HepG2 (cell line): Measurements from ENCODE around the gene SLC25A11. TPM values are rescaled to one million over a fixed set of nuclear protein-coding genes. Genes with fewer than 3 reads are reported as not detected.
A peak's percentile ranks its signal among the peaks of the same experiment; 100 is the strongest.

ENCODE experiments used
- ATF7-NPFF ChIP-seq: sonication (generic); formaldehyde crosslinking; IDR thresholded peaks from 2 replicates; pipeline ENCODE4 v1.8.1; 2023; ENCODE audit warnings: mild to moderate bottlenecking, low read depth, missing genetic modification reagents, moderate library complexity
- CC2D1A ChIP-seq: sonication (generic); formaldehyde crosslinking; IDR thresholded peaks from 2 replicates; pipeline ENCODE4 v1.8.1; 2023; ENCODE audit warnings: mild to moderate bottlenecking, missing genetic modification reagents
- HNF4G ChIP-seq, 2 experiments: sonication (generic) in 1 of 2; formaldehyde crosslinking in 1 of 2; IDR thresholded peaks; 2 replicates each; pipeline versions ENCODE4 v1.4.0 to v1.6.1; 2011 to 2020; ENCODE audit warnings: borderline replicate concordance in 2 of 2, low read depth in 2 of 2, mild to moderate bottlenecking in 2 of 2, low read length in 1 of 2, missing genetic modification reagents in 1 of 2, moderate library complexity in 1 of 2
- JUNB ChIP-seq: sonication (generic); formaldehyde crosslinking; IDR thresholded peaks from 2 replicates; pipeline ENCODE4 v1.8.0; 2022; ENCODE audit warnings: missing genetic modification reagents, mild to moderate bottlenecking, borderline replicate concordance
- KLF11 ChIP-seq: IDR thresholded peaks from 2 replicates; pipeline ENCODE4 v1.6.1; 2016; ENCODE audit warnings: missing compliant biosample characterization
- STAG1 ChIP-seq: sonication (generic); formaldehyde crosslinking; IDR thresholded peaks from 2 replicates; pipeline ENCODE4 v1.4.0; 2020; ENCODE audit warnings: missing genetic modification reagents
- TARDBP ChIP-seq: sonication (generic); formaldehyde crosslinking; IDR thresholded peaks from 2 replicates; pipeline ENCODE4 v1.8.0; 2022; ENCODE audit warnings: mild to moderate bottlenecking, missing genetic modification reagents
- TBP ChIP-seq: sonication (generic); formaldehyde crosslinking; IDR thresholded peaks from 2 replicates; pipeline ENCODE4 v1.5.0; 2020; ENCODE audit warnings: missing genetic modification reagents
- ZNF543 ChIP-seq: sonication (generic); formaldehyde crosslinking; IDR thresholded peaks from 2 replicates; pipeline ENCODE4 v1.4.0; 2020; ENCODE audit warnings: mild to moderate bottlenecking, missing genetic modification reagents
- polyA plus RNA-seq, 8 experiments: library from polyadenylated mRNA; depleted of rRNA in 3 of 8; stranded (reverse) in 7 of 8; unstranded in 1 of 8; fragments of >200 nt; fragmentation: Illumina TruSeq in 4 of 8; extraction: Trizol in 4 of 8; gene quantifications; 2 replicates each; pipeline versions ENCODE4 v1.2.1 to v1.2.3, GENCODE V29; 2011 to 2016; ENCODE audit warnings: low read depth in 4 of 8, missing spikeins in 1 of 8, mixed read lengths in 1 of 8; ENCODE audit not compliant: insufficient read depth in 1 of 8
- total RNA-seq, 5 experiments: library from RNA; depleted of rRNA; stranded (reverse); fragments of >200 nt; fragmentation: Illumina TruSeq; extraction: Trizol; gene quantifications; 2 replicates each; pipeline ENCODE4 v1.2.3, GENCODE V29; 2016; ENCODE audit warnings: low read depth in 1 of 5
- TF ChIP-seq, protein P1 (sequence below): sonication (generic); formaldehyde crosslinking; IDR thresholded peaks from 2 replicates; pipeline ENCODE4 v1.5.0; 2020; ENCODE audit warnings: missing genetic modification reagents, mild to moderate bottlenecking, borderline replicate concordance
- TF ChIP-seq, protein P2 (sequence below): sonication (generic); formaldehyde crosslinking; IDR thresholded peaks from 2 replicates; pipeline ENCODE4 v1.4.0; 2020; ENCODE audit warnings: missing genetic modification reagents
- TF ChIP-seq, protein P3 (sequence below): sonication (generic); formaldehyde crosslinking; IDR thresholded peaks from 2 replicates; pipeline ENCODE4 v1.4.0; 2020; ENCODE audit warnings: missing genetic modification reagents
- TF ChIP-seq, protein P4 (sequence below): sonication (generic); formaldehyde crosslinking; IDR thresholded peaks from 2 replicates; pipeline ENCODE4 v1.4.0; 2020; ENCODE audit warnings: mild to moderate bottlenecking, low read depth, missing genetic modification reagents
- TF ChIP-seq, protein P5 (sequence below): IDR thresholded peaks from 2 replicates; pipeline ENCODE4 v1.6.1; 2016; ENCODE audit warnings: low read depth, control low read depth
- TF ChIP-seq, protein P6 (sequence below): sonication (generic); formaldehyde crosslinking; IDR thresholded peaks from 2 replicates; pipeline ENCODE4 v1.4.0; 2020; ENCODE audit warnings: missing genetic modification reagents
- TF ChIP-seq, protein P7 (sequence below): sonication (generic); formaldehyde crosslinking; IDR thresholded peaks from 2 replicates; pipeline ENCODE4 v1.4.0; 2020; ENCODE audit warnings: mild to moderate bottlenecking, missing genetic modification reagents

Gene SLC25A11
- total and polyA plus RNA-seq, 2 of the 13 experiments (the other 11 are each of a cell fraction or from before 2014, with no cell fraction given): 35.4 to 47.2 TPM

DNA sequence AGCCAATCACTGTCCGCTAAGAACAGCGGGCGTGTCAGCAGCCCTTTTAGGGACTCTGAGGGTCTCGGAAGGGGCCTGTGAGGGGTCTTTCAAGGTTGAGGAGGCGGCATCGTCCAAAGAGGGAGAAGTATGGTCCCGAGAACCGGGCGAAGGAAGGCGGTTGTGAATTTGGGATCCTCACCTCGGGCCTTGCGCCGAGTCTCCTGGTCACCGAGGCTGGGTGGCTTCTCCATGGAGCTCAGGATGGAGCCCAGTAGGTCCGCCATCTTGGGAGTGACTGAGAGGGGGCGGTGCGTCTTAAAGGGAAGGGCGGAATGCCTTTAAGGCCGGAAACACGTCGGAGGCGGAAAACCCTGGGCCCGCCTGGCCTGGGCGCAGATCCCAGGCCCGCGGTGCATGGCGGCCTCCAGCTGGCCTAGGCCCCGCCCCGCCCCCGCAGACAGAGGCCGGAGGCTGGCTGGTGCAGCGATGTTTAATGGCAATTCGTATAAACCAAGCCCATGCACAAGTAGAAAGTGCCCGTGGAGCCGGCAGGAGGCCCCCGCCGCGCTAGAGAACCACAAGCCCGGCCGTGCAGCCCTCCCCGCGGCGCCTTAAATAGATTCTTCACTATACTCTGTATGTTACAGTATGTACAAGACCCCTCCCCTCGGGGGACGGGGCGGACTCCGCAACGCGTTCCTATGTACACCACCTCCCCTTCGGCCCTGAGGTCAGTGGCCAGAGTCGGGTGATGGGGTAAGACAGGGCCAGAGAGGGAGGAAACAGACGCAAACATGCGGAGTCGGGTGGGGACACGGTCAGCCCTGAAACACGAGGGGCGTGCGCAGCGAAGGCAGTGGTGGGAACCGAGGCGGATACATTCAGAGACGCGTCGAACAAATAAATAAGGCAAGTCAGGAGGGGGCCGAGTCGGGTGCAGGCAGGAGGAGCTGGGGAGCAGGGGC lies 28.0 kb upstream of the SLC25A11 start, which contains the start of gene SPAG7 (continued):
- TF ChIP-seq JUNB (CRISPR knock-in tag) (peak; percentile 52; the same call in 1 of the 2 replicates), ZNF543 (CRISPR knock-in tag) (no peak), TARDBP (CRISPR knock-in tag) (peak; percentile 87; the same call in 1 of the 2 replicates), HNF4G (IDR thresholded peaks at IDR 0.05; ENCODE audit: borderline replicate concordance, low read depth, low read length) (no peak; the same call in 1 of the 2 replicates), HNF4G (CRISPR knock-in tag; IDR thresholded peaks at IDR 0.05; ENCODE audit: borderline replicate concordance, low read depth) (peak; percentile 3; the same call in 1 of the 2 replicates), CC2D1A (CRISPR knock-in tag) (no peak), TBP (CRISPR knock-in tag) (no peak), ATF7-NPFF (0 out of 2 replicates have a peak, but pooled peaks have one; percentile 4), KLF11 (CRISPR knock-in tag) (peak; percentile 39; the same call in 1 of the 2 replicates), STAG1 (CRISPR knock-in tag) (peak; percentile 43)
- TF ChIP-seq, protein P1, sequence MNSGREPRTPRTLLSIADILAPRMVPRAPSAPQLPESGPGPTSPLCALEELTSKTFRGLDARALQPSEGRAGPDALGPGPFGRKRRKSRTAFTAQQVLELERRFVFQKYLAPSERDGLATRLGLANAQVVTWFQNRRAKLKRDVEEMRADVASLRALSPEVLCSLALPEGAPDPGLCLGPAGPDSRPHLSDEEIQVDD (CRISPR knock-in tag): no peak
- TF ChIP-seq, protein P2, sequence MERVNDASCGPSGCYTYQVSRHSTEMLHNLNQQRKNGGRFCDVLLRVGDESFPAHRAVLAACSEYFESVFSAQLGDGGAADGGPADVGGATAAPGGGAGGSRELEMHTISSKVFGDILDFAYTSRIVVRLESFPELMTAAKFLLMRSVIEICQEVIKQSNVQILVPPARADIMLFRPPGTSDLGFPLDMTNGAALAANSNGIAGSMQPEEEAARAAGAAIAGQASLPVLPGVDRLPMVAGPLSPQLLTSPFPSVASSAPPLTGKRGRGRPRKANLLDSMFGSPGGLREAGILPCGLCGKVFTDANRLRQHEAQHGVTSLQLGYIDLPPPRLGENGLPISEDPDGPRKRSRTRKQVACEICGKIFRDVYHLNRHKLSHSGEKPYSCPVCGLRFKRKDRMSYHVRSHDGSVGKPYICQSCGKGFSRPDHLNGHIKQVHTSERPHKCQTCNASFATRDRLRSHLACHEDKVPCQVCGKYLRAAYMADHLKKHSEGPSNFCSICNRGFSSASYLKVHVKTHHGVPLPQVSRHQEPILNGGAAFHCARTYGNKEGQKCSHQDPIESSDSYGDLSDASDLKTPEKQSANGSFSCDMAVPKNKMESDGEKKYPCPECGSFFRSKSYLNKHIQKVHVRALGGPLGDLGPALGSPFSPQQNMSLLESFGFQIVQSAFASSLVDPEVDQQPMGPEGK (CRISPR knock-in tag): peak; percentile 57
- TF ChIP-seq, protein P3, sequence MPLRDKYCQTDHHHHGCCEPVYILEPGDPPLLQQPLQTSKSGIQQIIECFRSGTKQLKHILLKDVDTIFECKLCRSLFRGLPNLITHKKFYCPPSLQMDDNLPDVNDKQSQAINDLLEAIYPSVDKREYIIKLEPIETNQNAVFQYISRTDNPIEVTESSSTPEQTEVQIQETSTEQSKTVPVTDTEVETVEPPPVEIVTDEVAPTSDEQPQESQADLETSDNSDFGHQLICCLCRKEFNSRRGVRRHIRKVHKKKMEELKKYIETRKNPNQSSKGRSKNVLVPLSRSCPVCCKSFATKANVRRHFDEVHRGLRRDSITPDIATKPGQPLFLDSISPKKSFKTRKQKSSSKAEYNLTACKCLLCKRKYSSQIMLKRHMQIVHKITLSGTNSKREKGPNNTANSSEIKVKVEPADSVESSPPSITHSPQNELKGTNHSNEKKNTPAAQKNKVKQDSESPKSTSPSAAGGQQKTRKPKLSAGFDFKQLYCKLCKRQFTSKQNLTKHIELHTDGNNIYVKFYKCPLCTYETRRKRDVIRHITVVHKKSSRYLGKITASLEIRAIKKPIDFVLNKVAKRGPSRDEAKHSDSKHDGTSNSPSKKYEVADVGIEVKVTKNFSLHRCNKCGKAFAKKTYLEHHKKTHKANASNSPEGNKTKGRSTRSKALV (CRISPR knock-in tag): no peak
- TF ChIP-seq, protein P4, sequence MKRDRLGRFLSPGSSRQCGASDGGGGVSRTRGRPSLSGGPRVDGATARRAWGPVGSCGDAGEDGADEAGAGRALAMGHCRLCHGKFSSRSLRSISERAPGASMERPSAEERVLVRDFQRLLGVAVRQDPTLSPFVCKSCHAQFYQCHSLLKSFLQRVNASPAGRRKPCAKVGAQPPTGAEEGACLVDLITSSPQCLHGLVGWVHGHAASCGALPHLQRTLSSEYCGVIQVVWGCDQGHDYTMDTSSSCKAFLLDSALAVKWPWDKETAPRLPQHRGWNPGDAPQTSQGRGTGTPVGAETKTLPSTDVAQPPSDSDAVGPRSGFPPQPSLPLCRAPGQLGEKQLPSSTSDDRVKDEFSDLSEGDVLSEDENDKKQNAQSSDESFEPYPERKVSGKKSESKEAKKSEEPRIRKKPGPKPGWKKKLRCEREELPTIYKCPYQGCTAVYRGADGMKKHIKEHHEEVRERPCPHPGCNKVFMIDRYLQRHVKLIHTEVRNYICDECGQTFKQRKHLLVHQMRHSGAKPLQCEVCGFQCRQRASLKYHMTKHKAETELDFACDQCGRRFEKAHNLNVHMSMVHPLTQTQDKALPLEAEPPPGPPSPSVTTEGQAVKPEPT (CRISPR knock-in tag): no peak
- TF ChIP-seq, protein P5, sequence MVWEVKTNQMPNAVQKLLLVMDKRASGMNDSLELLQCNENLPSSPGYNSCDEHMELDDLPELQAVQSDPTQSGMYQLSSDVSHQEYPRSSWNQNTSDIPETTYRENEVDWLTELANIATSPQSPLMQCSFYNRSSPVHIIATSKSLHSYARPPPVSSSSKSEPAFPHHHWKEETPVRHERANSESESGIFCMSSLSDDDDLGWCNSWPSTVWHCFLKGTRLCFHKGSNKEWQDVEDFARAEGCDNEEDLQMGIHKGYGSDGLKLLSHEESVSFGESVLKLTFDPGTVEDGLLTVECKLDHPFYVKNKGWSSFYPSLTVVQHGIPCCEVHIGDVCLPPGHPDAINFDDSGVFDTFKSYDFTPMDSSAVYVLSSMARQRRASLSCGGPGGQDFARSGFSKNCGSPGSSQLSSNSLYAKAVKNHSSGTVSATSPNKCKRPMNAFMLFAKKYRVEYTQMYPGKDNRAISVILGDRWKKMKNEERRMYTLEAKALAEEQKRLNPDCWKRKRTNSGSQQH (CRISPR knock-in tag): peak; percentile 46
- TF ChIP-seq, protein P6, sequence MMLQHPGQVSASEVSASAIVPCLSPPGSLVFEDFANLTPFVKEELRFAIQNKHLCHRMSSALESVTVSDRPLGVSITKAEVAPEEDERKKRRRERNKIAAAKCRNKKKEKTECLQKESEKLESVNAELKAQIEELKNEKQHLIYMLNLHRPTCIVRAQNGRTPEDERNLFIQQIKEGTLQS: 0 out of 2 replicates have a peak, but pooled peaks have one; percentile 32
- TF ChIP-seq, protein P7, sequence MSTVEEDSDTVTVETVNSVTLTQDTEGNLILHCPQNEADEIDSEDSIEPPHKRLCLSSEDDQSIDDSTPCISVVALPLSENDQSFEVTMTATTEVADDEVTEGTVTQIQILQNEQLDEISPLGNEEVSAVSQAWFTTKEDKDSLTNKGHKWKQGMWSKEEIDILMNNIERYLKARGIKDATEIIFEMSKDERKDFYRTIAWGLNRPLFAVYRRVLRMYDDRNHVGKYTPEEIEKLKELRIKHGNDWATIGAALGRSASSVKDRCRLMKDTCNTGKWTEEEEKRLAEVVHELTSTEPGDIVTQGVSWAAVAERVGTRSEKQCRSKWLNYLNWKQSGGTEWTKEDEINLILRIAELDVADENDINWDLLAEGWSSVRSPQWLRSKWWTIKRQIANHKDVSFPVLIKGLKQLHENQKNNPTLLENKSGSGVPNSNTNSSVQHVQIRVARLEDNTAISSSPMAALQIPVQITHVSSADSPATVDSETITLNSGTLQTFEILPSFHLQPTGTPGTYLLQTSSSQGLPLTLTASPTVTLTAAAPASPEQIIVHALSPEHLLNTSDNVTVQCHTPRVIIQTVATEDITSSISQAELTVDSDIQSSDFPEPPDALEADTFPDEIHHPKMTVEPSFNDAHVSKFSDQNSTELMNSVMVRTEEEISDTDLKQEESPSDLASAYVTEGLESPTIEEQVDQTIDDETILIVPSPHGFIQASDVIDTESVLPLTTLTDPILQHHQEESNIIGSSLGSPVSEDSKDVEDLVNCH: no peak
